GM21576 (cell line): ENCODE data around the gene RARG.

Experiments
- ATAC-seq: cut with Tn5 transposase; IDR thresholded peaks from one replicate; pipeline ENCODE4 v1.9.1; 2021; ENCODE audit warnings: mild to moderate bottlenecking, moderate library complexity; ENCODE audit not compliant: unreplicated experiment

Gene RARG

DNA sequence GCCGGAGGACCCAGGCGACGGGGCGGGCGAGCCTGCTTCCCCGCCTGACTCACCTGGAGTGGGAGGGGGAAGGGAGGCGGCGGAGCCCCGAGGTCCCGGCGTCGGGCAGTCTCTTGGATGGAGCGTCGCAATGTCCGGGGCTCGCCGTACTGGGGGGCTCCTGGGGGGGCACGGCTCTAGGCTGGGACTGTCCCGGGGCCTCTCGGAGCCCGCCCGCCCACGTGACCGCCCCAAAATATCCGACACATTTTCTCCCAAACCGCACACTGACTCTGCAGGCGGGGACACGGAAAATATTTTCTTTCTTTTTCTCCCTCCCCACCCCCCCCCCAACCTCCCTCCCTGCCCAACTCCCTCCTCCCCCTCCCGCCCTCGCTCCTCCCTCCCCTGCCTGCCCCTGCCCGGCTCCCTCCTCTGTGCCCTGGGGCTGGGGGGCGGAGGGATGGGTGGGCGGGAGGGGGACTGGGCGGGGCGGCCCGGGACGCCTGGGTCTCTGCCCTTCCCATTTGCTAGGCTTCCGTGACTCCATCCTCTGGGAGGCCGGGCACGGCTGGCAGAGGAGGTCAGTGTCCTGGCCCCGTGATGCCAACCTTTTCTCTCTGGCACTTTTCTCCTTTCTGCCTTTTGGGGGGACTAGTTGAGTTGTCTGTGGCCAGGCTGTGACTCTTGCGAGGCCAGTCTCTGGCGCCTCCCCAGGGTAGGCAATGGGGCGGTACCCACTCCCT lies at the start of gene RARG:
Gene RARG (minus strand): TSS at position 289 of the 725 bp plus-strand sequence. CDS start 4,664 bp downstream, outside the sequence.
- no peak for ATAC-seq

DNA sequence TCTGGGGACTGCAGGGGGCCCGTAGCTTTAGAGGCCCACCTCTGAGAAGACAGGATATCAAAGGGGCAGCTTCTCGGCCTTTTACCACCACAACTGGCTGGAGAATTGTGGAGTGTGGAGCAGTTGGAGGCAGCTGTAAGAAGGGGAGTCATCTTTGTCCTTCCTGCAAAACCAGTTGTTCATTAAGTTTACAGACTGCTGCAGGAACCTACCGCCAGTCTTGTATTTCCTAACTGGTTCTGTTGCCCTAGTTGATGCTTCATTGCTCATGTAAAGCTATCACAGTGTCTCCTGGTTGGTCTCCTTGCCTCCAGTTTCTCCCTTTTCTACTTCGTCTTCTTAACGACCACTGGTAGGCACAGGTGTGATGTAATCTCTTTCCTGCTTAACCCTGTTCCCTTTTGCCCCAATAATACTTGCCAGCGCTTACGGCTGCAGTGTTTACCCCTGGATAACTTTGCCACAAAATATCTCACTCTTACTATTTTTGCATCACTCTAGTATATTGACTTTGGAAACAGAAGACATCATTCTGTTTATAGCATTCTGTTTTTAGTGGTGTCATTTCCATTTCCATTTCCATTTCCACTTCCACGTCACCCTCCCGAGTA lies 48.0 kb upstream of the RARG start:
- ATAC-seq, result no peak

DNA sequence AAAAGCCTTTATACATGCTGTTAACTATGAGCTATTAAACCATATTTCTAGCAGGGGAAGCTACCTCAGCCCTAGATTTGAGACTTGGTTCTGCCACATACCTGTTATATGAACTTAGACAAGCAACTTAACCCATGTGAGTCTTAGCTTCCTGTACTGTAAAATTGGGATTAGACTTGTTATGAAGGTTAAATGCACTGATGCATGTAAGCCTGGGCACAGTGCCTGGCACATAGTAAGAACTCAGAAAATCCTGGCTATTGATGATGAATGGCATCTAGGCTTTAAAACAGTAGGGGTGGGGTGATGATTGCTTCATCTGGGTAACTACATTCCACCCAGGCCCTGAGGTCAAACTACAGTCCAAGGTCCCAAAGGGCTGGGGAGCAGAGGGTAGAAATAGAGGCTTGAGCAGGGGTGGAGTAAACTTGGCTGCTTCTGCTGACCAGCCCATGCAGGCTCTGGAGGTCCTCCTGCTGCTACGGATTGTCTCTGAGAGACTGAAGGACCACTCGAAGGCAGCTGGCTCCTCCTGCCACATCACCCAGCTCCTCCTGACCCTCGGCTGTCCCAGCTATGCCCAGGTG lies 47.4 kb upstream of the RARG start:
- no peak for ATAC-seq

DNA sequence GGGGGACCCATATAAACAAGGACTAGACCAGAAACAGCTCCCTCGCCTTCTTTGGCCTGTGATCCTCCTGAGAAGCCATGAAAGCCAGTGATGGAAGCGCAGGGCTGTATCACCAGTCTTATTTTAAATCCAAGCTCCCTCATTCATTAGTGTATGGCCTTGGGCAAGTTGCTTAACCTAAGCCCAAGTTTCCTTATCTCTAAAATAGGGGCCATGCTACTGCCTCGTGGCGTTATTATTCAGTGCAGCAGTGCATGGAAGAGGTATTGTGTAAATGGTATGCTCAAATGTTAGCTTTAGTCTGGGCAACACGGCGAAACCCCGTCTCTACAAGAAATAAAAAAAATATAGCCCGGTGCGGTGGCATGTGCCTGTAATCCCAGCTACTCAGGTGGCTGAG lies 46.0 kb upstream of the RARG start:
- no peak for ATAC-seq

DNA sequence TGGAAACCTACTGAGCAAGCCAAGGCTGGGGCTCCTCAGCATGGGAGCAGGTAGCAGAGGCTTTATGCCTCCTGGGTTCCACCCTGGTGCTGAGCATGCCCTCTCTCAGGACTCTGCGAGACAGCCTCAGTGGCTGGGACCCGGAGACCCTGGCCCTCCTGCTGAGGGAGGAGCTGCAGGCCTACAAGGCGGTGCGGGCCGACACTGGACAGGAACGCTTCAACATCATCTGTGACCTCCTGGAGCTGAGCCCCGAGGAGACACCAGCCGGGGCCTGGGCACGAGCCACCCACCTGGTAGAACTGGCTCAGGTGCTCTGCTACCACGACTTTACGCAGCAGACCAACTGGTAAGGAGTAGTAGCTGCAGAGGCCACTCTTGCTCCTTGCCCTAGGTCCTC lies 44.5 kb upstream of the RARG start:
- ATAC-seq, result no peak

DNA sequence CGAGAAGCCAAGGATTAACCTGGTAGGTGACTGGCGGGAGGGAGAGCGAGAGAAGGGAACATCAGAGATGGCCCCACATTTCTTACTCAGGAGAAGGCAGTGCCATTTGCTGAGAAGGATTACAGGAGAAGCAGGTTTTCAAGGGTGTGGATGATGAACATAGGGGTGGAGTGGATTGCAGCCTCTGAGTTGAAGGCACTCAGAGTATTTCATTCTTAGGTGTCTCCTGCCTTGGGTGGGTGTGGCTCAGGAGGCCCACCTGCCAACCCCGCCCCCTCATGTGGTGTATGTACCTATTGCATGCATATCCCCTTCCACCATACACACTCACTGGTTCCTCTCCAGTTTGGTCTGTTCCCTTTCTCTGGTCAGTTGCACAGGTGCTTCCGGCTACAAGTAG lies 42.4 kb upstream of the RARG start:
- no peak for ATAC-seq

DNA sequence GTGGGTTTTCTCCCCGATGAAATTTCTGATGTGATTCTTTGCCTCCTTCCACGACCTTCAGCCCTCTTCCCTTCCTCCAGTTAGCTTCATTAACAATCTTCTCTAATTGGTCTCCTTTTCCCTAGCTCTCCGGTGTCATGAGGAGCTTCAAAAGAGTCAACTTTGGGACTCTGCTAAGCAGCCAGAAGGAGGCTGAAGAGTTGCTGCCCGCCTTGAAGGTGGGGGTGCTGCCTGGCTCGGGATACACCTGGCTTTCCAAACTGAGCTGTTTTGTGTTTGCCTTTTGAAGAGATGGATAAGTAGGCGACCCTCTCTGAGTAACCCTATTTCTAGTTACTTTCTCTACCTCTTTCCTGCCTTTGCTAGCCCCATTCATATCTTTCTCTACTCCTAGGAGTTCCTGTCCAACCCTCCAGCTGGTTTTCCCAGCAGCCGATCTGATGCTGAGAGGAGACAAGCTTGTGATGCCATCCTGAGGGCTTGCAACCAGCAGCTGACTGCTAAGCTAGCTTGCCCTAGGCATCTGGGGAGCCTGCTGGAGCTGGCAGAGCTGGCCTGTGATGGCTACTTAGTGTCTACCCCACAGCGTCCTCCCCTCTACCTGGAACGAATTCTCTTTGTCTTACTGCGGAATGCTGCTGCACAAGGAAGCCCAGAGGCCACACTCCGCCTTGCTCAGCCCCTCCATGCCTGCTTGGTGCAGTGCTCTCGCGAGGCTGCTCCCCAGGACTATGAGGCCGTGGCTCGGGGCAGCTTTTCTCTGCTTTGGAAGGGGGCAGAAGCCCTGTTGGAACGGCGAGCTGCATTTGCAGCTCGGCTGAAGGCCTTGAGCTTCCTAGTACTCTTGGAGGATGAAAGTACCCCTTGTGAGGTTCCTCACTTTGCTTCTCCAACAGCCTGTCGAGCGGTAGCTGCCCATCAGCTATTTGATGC lies 36.9 kb upstream of the RARG start:
- ATAC-seq, result no peak

DNA sequence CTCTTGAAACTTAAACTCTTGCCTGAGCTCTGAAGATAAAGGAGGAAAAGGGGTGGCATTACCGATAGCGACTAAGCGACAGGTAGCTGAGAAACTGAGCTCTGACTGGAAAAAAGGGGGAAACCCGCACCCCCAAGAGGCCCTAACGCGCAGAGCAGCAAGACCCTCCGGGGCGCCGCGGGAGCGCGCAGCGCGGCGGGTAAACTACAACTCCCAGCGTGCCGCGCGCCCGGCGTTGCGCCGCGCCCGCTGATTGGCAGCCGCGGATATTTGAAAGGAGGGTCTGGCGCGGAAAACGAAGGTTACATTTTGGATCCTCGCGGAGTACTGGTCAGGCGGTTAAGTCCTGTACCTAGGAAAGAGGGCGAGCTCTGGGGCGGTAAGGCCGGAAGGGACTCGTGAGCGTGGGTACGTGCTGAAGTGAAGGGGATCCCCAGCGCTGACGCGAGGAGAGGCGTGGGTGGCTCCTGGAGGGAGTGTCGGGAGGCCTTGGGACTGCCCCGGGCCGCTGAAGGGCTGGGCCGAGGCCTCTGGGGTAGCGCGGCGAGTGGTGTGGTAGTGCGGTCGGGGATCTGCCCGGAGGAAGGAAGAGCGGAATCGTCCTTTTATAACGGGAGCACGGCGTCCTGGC lies 36.1 kb upstream of the RARG start, which contains the start of gene ESPL1:
Gene ESPL1 (plus strand): TSS at position 301 of the 631 bp plus-strand sequence. CDS start 468 bp downstream, outside the sequence.
- peak; percentile 80 for ATAC-seq

DNA sequence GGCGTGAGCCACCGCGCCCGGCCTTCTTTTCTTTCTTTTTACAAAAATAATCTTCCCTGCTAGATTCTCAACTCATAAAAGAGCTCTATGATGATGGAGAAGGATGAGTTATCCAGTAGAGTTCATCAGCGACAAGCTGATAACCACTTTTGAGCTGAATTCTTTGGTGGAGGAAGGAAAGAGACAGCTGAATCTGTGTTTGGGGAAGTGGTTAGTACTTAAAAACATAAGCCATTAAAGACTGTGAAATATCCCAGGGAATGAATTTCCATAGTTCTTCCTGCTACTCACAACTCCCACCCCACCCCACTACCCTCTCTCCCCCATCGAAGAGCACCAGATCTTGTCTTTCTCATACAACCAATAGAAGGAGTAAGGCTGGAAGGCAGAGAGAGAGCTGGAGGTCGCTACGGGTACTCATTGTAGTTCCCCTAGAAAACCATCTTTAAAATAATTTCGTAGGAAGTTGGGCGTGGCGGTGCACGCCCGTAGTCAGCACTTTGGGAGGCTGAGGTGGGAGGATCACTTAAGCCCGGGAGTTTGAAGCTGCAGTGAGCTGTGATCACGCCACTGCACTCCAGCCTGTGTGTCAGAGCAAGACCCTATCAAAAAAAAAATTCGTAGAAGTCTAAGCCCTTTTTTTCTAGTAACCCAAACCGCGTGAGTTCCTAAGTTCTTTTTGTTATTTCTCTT lies 35.4 kb upstream of the RARG start:
- ATAC-seq, result peak; percentile 7

DNA sequence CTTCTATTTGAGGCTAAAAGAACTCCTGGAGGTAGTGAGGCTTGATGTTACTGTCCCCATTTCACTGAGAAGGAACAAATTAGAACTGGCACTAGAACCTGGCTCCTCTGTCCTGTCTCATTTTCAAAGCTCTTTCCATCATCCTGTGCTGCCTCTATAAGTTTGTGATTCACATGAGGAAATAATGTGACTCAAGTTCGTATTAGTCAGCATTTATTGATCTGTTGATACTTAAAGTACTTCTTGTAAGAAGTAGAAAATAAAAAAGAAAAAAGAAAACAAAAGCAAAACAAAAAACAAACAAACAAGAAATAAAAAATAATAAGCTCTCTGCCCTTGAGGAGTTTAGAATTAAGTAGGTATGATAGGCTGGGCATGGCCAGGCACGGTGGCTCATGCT lies 33.8 kb upstream of the RARG start:
- ATAC-seq, result no peak

DNA sequence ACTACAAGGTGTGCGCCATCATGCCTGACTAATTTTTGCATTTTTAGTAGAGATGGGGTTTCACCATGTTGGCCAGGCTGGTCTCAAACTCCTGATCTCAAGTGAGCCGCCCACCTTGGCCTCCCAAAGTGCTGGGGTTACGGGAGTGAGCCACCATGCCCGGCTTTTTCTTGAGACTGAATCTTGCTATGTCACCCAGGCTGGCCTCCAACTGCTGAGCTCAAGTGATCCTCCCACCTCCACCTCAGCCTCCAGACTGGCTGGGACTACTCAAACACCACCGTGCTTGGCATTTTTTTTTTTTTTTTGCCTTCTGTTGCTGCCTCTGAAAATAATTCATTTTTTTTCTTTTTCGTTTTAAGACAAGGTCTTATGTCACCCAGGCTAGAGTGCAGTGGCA lies 27.9 kb upstream of the RARG start:
- ATAC-seq, result no peak

DNA sequence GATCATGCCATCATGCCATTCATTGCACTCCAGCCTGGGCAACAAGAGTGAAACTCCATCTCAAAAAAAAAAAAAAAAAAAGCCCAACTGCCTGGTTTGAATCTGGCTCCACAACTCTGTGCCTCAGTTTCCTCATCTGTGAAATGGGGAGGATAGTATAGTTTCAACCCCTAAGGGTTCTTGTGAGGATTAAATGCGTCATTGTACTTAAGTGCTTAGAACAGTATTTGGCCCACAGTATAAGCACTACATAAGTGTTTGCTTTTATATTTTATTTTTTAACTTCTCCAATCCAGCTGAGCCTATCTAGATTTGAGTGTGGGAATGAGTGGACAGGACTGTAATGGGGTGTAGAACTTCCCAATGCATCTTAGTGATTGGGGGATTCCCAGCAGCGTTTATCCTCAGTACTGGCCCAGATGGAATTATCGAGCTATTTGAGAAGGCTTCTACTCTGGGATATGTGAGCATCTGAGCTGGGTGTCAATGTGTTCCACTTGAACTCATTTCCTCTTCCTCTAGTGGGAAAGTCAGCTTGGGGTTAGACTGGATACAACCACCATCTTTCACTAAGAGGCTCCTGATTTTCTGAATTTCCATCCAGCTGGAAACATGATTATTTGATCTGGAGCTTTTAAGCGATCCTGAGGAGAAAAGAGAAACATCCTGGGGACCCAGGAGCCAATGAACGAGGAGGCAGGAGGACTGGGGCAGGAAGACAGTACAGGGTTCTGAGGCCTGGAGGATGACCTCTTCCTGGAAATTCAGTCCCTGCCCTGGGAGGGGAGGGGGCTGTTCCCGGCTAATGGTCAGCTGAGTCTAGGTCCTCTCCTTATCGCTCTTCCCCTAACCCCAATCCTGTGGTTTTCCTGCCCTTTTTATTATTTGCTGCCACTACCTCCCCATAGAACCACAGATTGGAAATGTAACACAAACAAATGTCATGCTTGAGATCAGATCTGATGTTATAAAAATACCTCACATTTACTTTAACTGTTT lies 26.8 kb upstream of the RARG start:
- ATAC-seq, result no peak

DNA sequence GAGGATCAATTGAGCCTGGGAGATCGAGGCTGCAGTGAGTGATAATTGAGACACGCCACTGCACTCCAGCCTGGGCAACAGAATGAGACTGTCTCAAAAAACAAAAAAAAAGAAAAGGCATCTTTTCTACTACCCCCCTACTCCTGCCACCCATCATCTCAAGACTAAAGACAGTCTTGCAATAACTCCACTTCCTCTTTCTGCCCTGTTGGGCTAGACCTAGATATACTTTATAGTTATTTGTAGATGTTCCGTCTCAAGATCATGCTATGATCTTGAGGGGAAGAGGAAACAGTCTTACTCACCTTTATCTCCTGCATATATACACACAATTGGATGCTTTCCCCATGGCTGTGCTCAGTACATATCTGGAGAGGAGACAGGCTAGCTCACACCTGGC lies 24.0 kb upstream of the RARG start:
- ATAC-seq, result no peak

DNA sequence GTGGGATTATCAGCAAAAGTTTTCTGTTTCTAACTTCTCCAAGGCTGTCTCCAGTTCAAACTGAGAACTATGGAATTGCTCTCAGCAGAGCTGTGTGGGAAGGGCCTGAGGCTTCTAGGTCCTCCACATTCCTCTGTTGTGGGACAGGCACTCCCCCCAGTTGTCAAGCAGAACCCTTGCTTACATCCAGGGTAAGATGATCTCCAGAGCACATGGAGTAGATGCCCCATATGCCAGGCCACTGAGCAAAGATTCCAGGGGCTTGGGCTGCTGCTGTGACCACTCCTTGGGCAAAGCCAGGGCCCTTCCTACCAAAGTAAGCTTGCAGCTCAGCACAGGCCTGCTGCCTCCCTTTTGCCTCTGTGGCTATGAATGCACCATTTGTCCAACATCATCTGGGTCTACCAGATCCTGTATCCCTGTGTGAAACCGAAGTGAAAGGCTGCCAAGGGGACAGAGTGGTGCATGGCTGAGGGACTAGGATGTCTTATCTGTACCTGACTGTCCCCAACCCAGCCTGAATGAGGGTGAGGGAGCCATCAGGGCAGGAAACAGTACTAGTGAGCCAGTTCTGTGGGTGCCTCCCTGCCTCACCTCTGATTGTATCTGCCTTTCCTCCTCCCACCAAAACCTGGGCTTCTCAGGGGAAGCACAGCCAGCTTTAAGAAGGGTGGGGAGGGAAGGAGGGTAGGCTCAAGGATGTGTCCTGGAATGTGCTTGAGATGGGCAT lies 23.0 kb upstream of the RARG start:
- ATAC-seq, result no peak

DNA sequence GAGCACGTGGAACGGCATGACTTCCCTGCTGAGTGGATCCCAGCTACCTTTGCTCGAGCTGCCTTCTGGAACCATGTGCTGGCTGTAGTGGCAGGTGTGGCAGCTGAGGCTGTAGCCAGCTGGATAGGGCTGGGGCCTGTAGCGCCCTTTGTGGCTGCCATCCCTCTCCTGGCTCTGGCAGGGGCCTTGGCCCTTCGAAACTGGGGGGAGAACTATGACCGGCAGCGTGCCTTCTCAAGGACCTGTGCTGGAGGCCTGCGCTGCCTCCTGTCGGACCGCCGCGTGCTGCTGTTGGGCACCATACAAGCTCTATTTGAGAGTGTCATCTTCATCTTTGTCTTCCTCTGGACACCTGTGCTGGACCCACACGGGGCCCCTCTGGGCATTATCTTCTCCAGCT lies 21.3 kb upstream of the RARG start:
- ATAC-seq, result no peak

DNA sequence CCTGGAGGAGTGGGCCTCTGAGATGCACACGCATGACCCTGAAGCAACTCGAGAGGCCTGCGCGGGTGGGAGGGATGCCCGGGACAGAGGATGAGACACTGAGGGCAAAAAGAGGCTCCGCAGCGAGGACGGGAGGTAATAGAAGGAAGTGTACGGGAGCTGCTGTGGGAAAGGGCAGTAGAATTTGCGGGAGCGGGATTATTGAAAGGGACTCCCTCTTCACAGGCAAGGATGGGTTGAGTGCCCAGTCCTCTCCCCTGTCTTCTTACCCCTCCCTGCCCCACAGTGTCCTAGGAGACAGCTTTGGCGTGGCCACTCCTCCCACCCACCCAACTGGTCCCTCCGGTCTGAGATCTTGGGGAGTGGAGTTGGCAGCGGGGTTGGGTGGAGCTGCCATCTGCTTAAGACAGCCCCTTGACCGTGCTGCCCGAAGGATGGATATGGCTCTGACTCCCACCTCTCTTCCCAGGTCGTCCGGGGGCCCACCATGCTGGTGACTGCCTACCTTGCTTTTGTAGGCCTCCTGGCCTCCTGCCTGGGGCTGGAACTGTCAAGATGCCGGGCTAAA lies 20.4 kb upstream of the RARG start:
- ATAC-seq, result peak; percentile 9

DNA sequence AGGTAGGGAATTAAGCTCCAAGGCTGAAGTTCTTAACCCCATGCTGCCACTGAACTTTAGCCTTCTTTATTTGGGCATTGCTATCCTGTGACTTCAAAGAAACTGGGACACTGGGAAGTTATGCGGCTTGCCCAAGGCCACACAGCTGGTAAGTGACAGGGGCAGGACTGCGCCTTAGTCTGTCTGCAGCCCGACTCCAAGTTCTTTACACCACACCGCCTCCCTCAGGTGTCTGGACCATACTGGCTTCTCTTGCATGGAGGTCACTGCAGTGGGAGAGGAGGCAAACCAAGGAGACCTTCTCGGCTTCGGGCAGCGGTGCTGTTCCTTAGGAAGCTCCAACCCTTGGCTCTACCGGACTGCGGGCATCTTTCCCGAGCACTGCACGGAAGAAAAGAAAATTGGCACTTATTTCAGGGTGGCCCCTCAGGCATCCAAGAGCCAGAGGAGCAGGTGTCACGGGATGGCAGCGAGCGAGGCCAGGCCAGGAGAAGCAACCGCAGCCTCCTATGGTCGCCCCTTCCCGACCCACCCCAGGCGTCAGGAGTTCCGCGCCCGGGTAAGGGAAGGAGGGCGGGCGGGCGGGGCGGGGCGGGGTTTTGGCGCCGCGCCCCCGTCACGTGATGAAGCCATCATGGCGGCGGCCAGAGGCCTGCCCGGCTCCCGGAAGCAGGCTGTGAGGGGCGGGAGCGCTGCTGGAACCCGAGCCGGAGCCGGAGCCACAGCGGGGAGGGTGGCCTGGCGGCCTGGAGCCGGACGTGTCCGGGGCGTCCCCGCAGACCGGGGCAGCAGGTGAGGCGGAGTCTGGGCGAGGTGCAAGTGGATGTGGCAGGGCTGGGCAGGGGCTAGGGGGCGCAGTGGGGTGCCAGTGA lies 19.7 kb upstream of the RARG start:
- ATAC-seq, result peak; percentile 59
